ENCODE results near the gene SH3PXD2A.

GRCh38 chr10:103882285-103883007 is 27.1 kb upstream of the SH3PXD2A start:
- TF ChIP-seq CREB1 (CRISPR knock-in tag; IDR thresholded peaks at IDR 0.05; ENCODE audit: low read depth) (no peak), EZH2 (IDR thresholded peaks at IDR 0.05; ENCODE audit: low read depth, unreplicated experiment) (no peak), EZH2phosphoT487 (IDR thresholded peaks at IDR 0.05; ENCODE audit: unreplicated experiment) (no peak), JUNB (IDR thresholded peaks at IDR 0.05; ENCODE audit: unreplicated experiment) (no peak), POLR2AphosphoS5 (IDR thresholded peaks at IDR 0.05; ENCODE audit: low read depth) (no peak)
- TF ChIP-seq, protein P1, sequence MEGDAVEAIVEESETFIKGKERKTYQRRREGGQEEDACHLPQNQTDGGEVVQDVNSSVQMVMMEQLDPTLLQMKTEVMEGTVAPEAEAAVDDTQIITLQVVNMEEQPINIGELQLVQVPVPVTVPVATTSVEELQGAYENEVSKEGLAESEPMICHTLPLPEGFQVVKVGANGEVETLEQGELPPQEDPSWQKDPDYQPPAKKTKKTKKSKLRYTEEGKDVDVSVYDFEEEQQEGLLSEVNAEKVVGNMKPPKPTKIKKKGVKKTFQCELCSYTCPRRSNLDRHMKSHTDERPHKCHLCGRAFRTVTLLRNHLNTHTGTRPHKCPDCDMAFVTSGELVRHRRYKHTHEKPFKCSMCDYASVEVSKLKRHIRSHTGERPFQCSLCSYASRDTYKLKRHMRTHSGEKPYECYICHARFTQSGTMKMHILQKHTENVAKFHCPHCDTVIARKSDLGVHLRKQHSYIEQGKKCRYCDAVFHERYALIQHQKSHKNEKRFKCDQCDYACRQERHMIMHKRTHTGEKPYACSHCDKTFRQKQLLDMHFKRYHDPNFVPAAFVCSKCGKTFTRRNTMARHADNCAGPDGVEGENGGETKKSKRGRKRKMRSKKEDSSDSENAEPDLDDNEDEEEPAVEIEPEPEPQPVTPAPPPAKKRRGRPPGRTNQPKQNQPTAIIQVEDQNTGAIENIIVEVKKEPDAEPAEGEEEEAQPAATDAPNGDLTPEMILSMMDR (conservative IDR thresholded peaks at IDR 0.05; ENCODE audit: low read depth in 2 of 2) = no peak
- TF ChIP-seq, protein P2, sequence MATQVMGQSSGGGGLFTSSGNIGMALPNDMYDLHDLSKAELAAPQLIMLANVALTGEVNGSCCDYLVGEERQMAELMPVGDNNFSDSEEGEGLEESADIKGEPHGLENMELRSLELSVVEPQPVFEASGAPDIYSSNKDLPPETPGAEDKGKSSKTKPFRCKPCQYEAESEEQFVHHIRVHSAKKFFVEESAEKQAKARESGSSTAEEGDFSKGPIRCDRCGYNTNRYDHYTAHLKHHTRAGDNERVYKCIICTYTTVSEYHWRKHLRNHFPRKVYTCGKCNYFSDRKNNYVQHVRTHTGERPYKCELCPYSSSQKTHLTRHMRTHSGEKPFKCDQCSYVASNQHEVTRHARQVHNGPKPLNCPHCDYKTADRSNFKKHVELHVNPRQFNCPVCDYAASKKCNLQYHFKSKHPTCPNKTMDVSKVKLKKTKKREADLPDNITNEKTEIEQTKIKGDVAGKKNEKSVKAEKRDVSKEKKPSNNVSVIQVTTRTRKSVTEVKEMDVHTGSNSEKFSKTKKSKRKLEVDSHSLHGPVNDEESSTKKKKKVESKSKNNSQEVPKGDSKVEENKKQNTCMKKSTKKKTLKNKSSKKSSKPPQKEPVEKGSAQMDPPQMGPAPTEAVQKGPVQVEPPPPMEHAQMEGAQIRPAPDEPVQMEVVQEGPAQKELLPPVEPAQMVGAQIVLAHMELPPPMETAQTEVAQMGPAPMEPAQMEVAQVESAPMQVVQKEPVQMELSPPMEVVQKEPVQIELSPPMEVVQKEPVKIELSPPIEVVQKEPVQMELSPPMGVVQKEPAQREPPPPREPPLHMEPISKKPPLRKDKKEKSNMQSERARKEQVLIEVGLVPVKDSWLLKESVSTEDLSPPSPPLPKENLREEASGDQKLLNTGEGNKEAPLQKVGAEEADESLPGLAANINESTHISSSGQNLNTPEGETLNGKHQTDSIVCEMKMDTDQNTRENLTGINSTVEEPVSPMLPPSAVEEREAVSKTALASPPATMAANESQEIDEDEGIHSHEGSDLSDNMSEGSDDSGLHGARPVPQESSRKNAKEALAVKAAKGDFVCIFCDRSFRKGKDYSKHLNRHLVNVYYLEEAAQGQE (IDR thresholded peaks at IDR 0.05; ENCODE audit: unreplicated experiment) = no peak
- TF ChIP-seq, protein P3, sequence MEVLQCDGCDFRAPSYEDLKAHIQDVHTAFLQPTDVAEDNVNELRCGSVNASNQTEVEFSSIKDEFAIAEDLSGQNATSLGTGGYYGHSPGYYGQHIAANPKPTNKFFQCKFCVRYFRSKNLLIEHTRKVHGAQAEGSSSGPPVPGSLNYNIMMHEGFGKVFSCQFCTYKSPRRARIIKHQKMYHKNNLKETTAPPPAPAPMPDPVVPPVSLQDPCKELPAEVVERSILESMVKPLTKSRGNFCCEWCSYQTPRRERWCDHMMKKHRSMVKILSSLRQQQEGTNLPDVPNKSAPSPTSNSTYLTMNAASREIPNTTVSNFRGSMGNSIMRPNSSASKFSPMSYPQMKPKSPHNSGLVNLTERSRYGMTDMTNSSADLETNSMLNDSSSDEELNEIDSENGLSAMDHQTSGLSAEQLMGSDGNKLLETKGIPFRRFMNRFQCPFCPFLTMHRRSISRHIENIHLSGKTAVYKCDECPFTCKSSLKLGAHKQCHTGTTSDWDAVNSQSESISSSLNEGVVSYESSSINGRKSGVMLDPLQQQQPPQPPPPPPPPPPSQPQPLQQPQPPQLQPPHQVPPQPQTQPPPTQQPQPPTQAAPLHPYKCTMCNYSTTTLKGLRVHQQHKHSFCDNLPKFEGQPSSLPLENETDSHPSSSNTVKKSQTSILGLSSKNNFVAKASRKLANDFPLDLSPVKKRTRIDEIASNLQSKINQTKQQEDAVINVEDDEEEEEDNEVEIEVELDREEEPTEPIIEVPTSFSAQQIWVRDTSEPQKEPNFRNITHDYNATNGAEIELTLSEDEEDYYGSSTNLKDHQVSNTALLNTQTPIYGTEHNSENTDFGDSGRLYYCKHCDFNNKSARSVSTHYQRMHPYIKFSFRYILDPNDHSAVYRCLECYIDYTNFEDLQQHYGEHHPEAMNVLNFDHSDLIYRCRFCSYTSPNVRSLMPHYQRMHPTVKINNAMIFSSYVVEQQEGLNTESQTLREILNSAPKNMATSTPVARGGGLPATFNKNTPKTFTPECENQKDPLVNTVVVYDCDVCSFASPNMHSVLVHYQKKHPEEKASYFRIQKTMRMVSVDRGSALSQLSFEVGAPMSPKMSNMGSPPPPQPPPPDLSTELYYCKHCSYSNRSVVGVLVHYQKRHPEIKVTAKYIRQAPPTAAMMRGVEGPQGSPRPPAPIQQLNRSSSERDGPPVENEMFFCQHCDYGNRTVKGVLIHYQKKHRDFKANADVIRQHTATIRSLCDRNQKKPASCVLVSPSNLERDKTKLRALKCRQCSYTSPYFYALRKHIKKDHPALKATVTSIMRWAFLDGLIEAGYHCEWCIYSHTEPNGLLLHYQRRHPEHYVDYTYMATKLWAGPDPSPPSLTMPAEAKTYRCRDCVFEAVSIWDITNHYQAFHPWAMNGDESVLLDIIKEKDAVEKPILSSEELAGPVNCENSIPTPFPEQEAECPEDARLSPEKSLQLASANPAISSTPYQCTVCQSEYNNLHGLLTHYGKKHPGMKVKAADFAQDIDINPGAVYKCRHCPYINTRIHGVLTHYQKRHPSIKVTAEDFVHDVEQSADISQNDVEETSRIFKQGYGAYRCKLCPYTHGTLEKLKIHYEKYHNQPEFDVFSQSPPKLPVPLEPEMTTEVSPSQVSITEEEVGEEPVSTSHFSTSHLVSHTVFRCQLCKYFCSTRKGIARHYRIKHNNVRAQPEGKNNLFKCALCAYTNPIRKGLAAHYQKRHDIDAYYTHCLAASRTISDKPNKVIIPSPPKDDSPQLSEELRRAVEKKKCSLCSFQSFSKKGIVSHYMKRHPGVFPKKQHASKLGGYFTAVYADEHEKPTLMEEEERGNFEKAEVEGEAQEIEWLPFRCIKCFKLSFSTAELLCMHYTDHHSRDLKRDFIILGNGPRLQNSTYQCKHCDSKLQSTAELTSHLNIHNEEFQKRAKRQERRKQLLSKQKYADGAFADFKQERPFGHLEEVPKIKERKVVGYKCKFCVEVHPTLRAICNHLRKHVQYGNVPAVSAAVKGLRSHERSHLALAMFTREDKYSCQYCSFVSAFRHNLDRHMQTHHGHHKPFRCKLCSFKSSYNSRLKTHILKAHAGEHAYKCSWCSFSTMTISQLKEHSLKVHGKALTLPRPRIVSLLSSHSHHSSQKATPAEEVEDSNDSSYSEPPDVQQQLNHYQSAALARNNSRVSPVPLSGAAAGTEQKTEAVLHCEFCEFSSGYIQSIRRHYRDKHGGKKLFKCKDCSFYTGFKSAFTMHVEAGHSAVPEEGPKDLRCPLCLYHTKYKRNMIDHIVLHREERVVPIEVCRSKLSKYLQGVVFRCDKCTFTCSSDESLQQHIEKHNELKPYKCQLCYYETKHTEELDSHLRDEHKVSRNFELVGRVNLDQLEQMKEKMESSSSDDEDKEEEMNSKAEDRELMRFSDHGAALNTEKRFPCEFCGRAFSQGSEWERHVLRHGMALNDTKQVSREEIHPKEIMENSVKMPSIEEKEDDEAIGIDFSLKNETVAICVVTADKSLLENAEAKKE (CRISPR knock-in tag; IDR thresholded peaks at IDR 0.05) = no peak
